Kidney capillary endothelial cell (primary cell): Measurements from ENCODE around the gene COMMD1.
"Not testable (repeated sequence)": the region's sequence is repeated elsewhere in the genome, so short reads cannot be mapped to it uniquely, and the experiment has no call there.

ENCODE experiments used
- DNase-seq: peaks from one replicate; pipeline ENCODE4 v3.0.0-alpha.2; 2018; ENCODE audit warnings: low spot score

The COMMD1 gene

DNA sequence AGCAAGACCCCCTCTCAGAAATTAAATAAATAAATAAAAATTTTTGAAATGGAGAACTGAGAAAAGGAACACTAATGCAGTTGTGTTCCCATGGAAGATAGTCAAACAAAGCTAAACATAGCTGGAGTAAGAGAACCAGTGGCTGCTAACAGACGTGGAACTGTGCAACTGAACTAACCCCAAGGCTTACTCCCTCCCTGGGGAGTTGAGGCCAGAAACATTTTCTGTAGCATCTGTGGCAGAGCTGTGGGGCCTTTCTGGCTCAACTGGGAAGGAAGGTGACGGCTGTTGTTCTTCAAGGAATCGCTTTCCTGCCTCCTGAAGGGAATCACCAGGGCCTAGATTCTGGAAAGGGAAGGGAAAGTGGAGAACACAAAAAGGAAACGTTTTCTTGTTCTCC is 236.6 kb downstream of the COMMD1 start:
- no peak for DNase-seq

DNA sequence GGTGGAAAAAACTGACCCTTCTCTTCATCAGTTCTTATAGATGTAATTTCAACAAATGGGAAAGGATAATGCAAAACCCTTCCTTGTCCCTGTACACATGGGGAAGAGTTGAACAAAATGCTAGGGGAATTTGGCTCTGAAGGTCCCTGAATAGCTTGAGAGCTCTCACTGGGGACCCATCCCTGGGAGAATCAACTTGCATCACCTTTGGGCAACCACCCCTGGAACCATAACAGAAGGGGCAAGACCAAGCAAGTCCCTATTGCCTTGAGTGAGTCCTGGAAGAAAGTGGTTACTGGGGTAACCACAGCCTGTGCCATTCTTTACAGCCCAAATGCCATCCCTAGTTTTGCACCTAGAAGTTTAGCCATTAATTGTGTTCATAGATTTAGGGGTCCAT is 238.2 kb downstream of the COMMD1 start:
- no peak for DNase-seq

DNA sequence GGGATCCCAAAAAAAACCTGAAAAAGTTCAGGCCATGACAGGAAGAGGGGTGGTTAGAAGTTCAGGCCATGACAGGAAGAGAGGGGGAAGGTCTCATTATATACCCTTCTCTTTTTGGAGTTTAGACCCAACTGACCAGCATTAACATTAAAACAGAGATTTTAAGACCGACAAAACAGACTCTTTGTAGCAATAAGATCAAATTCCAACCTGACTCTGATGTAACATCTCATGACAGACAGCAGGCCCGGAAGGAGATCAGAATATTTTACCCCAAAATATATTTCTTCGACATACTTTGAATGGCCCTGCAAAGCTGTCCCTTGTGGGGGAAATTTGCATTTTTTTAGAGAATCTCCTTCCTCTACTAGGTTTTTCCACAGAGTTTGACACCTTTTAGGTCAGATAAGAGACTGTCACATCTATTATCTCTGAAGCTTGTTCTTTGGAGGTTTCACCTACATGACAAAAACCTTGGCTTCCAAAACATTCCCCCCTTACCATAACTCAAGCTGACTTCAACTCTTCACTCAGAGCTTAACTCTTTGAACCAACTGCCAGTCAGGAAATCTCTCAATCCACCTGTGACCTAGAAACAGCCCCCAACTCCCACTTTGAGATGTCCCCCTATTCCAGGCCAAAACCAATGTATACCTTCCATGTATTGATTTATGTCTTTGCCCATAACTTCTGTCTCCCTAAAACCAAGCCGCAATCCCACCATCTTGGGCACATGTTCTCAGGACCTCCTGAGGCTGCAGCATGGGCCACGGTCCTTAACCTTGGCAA is 239.4 kb downstream of the COMMD1 start:
- DNase-seq, result no peak

GRCh38 chr2:62145478-62146100 is 240.1 kb downstream of the COMMD1 start:
- DNase-seq, result no peak

DNA sequence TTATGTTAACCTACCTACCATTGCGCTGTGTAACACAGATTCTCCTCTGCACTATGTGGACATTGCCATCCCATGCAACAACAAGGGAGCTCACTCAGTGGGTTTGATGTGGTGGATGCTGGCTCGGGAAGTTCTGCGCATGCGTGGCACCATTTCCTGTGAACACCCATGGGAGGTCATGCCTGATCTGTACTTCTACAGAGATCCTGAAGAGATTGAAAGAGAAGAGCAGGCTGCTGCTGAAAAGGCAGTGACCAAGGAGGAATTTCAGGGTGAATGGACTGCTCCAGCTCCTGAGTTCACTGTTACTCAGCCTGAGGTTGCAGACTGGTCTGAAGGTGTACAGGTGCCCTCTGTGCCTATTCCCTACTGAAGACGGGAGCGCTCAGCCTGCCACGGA is 241.3 kb downstream of the COMMD1 start:
- not testable (repeated sequence) for DNase-seq

DNA sequence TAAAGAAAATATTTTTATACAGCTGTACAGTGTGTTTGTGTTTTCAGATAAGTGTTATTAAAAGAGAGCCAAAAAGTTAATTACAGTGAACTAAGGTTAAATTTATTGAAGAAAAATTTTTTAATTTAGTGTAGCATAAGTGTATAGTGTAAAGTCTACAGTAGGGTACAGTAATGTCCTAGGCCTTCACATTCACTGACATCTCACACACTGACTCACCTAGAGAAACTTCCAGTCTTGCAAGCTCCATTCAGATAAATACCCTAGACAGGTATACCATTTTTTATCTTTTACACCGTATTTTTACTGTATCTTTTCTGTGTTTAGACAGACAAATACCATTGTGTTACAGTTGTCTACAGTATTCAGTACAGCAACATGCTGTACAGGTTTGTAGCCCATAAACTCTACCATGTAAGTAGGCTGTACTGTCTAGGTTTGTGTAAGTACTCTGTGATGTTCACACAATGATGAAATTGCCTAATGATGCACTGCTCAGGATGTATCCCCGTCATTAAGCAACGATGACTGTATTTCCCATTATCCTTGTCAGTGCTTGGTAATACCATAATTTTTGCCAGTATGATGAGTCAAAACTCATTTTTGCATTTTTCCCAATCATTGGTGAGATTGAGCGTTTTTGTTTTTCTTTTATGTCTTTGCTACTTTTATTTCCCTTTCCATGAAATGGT is 242.3 kb downstream of the COMMD1 start:
- DNase-seq, result peak; percentile 46

DNA sequence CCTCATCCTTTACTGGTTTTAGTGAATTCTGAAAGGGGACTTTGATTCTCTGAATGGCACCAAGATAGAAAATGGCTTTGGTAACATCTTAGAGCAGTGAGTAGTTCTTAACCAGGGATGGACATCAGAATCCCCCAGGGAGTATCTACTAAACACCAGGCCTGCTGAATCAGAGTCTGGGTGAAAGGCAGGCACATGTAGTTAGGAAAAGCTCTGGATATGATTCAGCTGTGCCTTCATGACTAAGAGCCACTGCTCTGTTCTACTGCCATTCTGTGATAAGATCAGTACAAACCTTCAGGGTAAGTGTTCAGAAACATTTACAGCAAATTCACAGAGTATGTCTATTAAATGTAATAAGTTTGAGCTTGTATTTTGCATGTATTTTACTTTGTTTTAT is 244.2 kb downstream of the COMMD1 start:
- DNase-seq, result peak; percentile 91

DNA sequence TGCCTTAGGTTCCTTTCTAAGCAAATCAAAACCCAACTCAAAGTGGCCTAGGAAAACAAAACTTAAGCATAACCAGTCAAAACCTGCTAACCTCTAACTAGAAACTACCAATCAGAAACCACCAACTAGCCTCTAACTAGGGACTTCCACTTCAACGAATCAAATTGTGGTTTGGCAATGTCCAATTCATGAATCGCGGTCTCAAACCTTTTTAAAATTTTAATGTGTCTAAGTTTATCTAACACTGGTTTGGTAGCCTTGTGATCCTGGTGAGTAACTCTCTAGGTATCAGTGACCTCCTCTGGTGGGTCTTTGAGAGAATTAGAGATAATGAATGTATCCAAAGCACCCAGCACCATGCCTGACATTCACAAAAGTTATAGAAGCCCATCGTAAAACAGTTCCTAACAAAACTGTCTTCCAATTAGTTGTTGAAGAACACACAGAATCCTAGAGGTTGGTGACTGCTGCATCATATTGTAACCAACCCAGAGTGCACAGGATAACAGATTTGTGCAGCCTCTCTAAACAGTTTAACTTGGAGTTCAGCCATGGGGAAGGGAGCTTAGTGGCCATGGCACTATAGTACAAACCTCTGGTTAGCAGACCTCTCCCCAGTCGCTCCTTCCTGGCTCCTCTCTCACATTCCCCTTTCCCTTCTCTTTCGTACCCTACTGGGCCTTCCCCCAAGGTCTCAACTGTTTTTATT is 245.3 kb downstream of the COMMD1 start:
- DNase-seq, result no peak

DNA sequence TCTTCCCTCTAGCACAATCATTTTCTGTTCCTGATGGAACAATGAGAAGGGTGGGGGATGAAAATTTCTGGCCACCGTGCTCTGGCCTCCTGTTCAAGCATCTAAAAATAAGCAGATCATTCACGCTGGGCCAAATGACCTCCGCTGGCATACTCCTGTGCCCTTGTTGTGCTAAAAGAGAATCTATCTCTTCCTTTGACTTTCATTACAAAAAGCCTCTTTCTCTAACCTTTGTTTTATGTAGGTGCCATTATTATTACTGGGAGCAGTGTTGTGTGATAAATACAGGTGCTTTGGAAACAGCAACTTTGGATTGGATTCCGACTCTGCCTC is 245.8 kb downstream of the COMMD1 start:
- no peak for DNase-seq

DNA sequence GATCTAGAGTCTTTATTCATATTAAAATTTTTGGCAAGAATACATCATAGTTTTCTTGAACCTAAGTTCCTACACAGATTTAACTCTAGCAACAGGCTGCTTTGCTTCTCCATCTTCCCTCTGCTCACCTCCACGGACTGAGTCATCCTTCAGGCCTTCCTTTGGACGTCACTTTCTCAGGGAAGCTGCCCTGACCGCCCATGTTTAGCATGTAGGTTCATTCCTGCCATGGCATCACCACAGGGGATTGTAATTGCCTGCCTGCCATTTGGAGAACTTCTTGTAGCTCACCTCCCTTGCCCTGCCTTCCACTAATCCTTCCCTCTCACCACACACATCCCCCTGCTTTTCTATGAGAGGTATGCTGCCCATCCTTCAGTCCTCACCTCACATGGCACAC is 246.5 kb downstream of the COMMD1 start:
- DNase-seq, result no peak

- no peak for DNase-seq
Measured at GRCh38 chr2:62156861-62157496, 251.5 kb downstream of the COMMD1 start.

GRCh38 chr2:62158444-62159121 is 253.1 kb downstream of the COMMD1 start:
- DNase-seq, result no peak

DNA sequence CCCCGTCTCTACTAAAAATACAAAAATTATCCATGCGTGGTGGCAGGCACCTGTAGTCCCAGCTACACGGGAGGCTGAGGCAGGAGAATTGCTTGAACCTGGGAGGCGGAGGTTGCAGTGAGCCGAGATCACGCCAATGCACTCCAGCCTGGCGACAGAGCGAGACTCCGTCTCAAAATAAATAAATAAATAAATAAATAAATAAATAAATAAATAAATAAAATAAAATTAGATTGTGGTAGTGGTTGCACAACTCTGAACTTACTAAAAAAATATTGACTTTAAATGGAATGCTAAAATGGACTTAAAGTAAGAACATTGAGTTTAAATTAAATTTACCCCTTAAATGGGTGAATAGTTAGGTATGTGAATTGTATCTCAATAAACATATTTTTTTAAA is 255.2 kb downstream of the COMMD1 start:
- DNase-seq, result not testable (repeated sequence)

DNA sequence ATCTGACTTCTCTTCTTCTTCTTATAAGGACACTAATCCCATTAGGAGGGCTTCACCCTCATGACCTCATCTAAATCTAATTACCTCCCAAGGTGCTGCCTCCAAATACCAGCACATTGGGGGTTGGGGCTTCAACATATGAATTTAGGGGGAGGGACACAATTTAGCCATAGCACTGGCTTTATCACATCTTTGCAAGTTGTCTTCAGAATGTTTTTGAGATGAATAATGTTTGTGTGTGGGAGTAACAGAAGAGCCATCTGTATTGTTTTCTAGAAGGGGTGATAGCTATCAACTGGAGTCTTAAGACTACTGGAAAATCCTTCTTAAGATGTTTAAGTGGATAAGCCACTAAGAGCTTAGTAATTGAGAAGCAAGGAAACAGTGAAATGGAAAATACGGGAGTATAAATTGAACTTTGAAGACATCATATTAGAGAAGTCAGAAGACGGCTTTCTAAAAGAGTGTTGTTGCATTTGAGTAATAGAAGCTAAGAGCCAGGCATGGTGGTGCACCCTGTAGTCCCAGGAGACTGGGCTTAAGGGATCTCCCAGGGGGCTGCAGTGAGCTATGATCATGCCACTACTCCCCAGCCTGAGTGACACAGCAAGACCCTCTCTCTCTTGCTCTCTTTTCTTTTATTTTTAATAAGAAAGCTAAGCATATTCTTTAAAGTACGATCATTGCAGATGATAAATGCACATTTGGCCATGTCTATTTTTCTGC is 257.8 kb downstream of the COMMD1 start:
- no peak for DNase-seq

GRCh38 chr2:62163834-62164233 is 258.4 kb downstream of the COMMD1 start:
- no peak for DNase-seq

DNA sequence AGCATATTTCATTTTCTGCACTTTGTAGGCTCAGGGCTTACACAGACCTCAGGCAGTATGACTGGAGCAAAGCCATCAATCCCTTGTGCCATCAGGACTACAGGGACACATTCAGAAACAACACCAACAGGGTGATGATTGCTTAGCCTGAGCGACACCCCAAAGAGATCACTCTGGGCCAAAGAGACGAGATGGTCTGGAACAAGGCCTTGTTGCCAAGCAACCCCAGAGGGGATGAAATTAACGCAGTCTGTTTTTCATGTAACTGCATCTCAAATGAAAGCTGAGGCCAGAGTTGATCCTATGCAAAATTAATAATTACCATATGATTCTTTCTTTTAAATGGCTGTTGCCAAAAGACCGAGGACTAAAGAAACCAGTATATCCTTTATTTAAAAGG is 270.3 kb downstream of the COMMD1 start:
- no peak for DNase-seq

DNA sequence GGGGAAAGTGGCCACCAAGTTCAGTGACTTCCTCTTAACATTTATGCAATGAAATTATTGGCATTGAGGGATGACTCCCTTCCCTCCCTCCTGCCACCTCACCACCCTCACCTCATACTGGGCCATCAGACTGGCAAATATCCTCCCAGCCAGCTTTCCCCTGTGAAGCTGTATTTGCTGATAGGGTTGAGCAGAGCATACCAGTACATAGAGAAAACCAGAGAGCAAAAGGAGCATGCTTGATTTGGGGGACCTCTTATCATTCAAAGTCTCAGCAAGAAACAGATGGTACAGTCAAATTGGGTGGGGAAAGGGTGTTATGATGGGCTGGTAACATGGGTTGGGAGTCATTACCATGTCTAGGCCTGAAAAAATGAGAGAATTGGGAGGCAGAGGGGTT is 271.3 kb downstream of the COMMD1 start:
- DNase-seq, result no peak

DNA sequence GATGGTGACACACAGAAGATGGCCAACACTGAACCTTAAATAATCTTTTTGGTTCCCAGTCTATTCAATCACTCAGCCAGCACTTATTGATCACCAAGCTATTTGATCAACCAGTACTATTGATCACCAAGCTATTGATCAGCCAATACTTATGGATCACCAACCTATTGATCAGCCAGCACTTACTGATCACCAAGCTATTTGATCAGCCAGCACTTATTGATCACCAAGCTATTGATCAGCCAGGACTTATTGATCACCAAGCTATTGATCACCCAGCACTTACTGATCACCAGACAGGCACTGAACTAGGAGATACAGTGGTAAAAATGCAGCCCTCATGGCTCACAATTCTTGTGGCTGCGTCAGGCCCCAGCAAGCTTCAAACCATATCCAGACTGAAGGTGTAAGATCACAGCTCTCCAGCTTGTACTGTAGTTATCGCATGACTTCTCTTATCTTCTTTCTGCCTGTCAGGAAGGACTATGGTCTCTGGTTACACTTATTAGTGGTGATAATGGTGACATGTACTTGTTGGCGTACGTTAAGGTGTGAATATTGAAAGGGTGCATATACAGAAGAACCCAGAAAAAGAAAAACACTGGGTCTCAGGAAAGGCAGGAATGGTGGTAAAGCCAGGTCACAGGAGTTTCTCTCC is 272.0 kb downstream of the COMMD1 start:
- no peak for DNase-seq

GRCh38 chr2:62178741-62179271 is 273.3 kb downstream of the COMMD1 start:
- DNase-seq, result no peak

- DNase-seq, result no peak
Measured at GRCh38 chr2:62180975-62181374, 275.5 kb downstream of the COMMD1 start.
